Amniotic stem cell (primary cell): ENCODE measurements around the gene MAEA.
"Not testable (repeated sequence)": the region's sequence is repeated elsewhere in the genome, so short reads cannot be mapped to it uniquely, and the experiment has no call there.

Source experiments
- DNase-seq: peaks from one replicate; lab custom pipeline; 2025; lab: John Stamatoyannopoulos, UW

The MAEA gene

DNA sequence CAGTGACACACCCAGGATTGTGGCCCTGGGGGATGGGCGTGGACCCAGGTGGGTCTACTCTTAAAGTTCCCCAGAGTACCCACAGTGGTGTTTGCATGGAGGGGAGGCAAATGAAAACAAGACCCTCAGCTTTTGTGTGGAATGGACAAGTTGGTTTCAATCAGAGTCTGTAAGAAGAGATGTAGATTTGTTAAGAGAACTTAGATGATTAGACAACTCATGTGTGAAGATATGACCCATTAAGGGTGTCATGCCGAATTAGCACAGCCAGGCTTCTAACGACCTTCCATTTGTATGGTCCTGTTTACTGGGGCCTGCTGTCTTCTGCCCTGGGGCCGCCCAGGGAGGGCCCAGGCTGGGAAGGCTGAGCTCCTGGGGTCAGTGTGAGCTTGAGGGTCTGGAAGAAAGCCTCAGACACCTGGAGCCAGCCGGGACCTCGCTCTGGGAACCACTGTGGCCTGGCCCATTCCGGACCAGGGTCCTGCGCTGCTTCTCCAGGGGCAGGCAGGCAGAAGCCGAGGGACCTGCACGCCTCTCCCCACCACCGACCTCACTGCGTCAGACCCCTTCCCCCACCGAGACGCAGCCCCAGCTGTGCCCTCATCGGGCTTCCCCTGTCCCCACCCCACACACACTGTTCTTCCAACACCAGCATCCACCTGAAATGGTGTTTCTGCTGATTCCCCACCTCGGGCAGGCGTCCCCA is 77.7 kb downstream of the MAEA start:
- no peak for DNase-seq

DNA sequence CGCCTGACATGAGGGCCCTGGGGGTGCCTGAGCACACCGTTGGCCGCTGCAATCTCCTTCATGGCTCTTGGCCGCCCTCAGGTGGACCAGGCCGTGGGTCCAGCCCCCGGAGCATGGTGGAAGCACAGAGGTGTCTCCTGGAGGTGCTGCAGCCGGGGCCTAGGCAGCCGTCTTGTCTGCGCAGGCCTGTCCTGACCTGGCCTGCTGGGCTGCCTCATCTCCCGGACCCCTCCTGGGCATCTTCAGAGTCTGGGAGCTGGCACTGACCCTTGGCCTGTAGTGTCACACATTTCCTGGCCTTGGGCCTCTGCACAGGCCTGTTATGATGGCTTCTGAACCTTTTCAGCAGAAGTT is 78.2 kb downstream of the MAEA start:
- no peak for DNase-seq

DNA sequence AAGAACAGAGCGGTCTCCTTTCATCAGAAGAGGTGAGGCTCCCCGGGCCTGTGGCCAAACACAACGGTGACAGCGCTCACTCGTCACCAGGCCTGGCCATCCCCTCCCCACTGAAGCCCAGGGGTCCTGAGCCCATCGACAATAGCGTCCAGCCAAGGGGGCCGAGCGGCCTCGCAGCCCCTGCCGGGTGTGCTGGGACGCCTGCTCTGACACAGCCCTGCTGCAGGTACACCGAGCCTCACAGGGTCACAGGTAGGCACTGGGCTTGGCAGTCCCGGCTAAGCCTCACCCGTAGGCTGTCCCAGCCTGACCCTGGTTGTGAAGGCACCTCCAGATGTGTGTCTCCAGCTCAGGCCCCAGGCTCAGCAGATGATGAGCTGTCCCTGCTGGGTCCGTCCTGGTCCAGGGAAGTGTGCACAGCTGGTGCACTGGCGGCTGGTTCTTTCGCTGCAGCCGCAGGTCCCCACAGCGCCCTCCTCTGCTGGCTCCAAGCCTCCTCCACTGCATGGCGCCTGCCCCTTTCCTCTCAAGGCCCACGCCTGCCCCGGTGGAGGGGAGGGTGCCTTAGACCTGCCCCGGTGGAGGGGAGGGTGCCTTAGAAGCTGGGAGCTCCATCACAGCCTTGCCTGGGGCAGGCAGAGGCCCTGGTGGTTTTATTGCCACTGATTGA is 78.9 kb downstream of the MAEA start:
- DNase-seq: no peak

DNA sequence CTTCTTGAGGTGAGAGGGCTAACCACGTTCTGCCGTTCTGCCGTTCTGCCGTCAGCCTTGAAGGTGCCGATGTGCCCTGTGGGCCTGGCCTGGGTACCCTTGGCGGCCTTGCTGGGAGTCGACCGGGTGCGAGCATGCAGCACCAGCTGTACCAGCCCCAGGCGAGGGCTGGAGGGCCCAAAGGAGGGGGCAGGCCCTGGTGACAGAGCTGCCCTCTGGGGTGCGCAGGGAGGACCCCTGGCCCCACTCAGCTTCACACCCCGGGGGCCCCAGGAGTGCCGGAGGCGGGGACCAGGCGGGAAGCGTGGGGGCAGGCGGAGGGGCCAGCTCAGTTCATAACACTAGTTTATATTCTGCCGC is 79.4 kb downstream of the MAEA start:
- DNase-seq: no peak

DNA sequence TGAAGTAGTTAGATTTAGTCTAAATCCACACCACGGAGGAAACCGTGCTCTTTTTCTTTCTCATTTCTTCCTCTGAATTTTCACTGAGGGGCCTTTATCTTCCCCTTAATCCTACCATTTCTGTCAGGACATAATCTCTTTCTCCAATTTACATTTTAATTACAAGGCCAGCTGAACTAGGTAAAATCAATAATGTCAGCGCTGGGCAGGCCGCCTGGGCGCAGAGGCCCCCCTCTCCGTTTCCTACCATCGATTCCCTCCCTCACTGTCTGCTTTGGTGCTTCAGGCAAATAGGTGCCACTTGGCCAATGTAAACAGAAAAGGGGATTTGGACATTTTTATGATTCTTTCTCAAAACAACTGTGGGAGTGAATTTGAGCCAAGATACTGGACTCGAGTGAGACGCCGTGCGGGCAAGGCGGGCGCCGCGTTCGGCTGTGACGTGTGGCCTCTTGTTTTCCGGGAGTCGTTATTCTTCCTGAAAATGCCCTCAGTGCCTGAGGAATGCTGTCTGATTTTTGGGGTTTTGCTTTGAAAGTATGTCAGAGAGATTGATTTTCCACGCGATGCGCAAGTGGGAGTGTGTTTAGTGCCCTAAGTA is 79.9 kb downstream of the MAEA start:
- no peak for DNase-seq

DNA sequence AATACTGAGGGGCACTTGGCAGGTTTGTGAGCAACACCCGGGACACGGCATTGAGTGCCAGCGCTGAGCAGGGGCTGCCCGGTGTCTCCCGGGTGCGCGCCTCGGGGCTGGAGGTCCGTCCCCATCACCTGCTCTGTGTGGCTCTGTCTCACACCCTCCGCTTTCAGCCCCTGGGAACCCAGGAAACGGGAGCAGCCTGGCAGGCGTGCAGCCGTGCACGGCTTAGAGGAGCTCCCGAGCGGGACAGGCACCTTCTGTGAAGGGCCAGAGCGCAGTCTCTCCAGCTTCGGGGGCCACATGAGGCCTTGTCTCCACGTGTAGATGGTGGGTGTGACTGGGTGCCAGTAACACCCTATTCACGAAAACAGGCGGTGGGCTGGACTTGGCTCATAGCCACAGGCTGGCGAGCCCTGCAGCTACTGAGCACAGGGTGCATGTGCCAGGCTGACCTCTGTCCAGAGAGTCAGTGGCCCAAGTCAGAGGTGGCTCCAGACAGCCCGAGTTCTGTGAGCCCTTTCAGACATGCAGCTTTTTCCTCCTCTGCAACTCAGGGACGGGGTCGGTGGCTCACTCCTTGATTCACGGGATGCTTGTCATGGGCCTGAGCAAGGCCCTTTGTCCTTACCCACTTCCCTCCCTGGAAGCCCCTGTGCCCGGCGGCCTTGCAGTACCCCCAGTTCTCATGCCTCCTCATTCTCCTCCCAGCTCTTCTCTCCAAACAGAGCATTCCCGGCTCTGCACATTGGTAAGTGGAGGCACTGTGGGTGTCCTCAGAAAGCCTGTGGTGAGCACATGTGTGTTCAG is 80.8 kb downstream of the MAEA start:
- DNase-seq: no peak

DNA sequence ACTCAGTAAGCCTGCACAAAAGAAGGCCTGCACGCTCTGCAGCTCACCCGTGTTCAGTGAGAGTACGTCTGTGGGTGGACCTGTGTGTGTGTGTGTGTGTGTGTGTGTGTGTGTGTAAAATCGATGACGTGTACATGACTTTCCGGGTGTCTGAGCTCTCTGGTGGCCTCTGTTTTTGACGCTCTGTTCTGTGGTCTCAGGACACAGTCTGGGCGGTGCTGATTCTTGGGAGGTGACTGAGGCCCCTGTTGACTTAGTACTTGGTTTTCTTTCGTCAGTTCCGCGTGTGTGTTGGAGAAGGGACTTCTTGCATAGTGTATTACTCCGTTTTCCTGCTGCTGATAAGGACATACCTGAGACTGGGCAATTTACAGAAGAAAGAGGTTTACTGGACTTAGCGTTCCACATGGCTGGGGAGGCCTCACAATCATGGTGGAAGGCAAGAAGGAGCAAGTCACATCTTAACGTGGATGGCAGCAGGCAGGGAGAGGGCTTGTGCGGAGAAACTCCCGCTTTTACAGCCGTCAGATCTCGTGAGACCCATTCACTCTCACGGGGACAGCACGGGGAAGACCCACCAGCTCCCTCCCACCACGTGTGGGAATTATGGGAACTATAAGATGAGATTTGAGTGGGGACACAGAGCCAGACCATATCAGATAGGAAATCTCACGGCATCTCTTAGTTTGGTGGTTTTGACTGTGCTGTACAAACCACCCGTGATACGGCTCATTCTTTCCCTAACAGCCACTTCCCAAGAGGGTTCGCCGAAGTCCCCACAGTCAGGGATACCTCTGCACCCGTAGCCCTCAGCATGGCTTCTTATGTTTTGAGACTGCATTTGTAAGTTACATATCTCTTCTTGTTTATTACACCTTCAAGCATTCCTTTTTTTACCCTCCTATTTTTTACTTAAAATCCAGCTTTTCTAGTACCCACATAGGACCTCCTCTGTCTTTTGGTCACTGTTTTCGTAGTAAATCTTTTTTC is 81.8 kb downstream of the MAEA start:
- DNase-seq: no peak

DNA sequence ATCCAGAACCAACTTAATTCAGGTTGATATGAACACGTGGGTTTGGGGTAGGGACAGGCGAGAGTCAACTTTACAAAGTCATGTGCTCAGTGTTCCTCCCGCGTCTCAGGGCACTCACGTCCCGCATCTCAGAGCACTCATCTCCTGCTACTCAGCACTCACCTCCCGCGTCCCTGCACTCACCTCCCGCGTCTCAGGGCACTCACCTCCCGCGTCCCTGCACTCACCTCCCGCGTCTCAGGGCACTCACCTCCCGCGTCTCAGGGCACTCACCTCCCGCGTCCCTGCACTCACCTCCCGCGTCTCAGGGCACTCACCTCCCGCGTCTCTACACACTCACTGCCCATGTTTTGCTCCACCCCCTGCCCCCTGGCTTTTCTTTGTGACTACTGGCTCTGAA is 82.9 kb downstream of the MAEA start:
- not testable (repeated sequence) for DNase-seq

DNA sequence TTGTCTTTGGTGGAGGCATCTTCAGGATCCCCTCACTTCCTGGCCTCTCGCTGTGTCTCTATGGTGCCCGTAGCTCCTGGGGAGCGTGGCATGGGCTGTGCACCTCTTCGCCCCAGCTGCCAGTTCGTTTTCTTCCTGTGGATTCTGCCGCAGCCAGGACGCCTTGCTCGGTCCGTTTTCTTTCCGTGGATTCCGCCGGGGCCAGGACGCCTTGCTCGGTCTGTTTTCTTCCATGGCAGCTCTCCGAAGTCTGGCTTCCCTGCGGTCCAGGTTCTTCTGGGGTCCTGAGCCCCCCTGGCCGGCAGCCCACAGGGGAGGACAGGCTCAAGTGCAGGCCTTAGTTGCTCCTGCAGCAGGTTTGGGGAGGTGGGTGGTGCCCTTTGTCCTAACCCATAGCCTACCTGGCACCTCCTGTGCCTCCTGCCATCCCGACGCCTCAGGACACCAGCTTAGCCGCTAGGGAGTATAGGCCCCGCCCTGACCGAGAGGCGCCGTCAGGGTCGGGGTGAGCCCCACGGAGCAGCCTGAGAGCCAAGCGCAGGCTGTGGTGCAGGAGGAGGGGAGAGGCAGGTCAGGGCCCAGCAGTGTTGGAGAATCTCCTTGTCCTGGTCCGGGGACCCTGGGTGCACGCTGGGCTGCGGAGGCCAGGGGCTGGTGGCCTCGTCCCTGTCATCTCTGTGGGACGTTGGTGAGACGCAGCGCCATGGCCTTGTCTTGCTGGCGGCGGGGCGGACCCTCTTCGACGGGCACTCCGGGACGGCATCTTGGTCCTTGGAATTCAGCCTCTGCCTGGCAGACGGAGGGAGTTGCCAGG is 84.4 kb downstream of the MAEA start:
- DNase-seq: no peak

DNA sequence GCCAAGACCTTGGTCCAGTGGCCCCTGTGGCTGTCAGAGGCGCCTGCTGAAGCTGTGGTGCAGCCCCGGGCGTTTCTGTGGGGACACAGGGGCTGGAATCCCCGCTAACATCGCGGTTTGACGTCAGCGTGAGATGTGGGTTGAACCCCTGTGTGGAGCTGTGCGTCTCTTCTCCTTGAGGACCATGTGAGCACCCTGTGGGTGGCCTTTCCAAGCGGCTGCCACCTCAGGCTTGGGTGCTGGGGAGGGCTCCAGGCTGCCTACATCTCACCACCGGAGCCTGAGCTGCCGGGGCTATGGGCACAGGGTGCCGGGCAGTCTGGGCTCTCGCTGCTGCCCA is 85.0 kb downstream of the MAEA start:
- DNase-seq: no peak

DNA sequence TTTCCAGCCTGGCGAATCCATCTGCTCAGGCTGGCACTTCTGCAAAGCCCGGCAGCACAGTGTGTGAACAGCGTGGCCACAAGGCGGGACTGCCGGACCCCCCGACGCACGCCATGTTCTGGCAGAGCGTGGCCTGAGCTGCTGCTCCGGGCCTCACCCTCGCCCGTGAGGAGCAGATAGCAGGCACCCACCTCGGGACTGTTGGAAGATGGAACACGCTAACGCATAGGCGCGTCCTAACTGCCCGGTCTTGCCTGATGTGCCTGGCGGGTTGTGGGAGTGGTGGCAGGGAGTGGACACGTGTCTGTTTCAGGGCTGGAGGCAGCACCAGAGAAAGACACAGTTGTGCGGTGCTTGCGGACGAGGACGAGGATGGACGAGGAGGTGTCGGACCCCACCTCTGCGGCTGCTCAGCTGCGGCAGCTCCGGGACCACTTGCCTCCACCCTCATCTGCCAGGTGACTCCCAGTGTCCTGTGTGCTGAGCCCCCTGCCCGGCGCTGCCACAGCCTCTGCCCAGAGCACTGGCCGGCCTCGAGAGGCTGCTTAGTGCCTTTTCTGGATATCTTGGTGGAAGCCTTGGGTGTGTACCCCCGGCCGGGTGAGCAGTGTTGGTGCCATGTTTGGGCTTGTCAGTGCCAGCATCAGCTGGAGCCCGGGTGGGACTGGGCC is 85.5 kb downstream of the MAEA start:
- DNase-seq: no peak

DNA sequence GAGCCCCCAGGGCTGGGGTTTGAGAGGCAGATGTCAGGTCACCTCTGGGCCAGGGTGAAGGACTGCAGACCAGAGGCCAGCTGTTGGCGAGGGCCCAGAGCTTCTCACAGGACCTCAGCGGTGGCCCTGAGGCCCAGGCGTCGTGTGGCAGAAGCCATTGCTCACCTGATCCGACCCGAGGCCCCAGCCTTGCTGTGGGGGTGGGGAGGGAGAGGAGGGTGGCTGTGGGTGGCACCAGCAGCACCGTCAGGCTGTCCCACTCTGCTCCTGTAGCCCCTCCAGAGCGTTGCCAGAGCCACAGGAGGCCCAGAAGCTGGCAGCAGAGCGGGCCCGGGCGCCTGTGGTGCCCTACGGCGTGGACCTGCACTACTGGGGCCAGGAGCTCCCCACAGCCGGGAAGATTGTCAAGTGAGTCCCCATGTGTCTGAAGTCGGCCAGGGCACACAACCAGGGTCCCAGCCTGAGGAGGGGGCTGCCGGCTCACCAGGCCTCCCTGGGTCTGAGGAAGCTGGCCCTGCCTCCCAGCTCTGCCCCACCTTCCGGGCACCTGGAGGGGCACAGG is 86.2 kb downstream of the MAEA start:
- no peak for DNase-seq

DNA sequence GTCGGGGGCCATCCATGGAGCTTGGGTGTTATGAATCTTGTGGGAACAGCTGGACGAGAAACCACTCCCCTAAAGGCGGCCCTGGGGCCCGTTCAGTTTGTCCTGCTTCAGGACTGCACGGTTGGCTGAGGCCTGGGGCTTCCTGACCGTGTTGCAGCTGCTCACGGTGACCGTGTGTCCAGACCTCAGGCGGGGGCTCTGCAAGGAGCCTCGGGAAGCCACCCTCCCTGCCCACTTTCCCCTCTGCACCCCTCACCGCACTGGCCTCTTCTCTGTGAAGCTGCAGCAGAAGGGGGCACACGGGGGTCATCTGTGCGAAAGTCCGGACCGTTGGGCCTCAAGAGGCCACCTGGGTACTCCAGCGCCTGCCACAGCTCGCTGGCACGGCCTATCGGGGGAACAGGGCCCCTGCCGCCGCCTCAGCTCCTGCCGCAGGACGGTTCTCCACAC is 86.7 kb downstream of the MAEA start:
- no peak for DNase-seq

DNA sequence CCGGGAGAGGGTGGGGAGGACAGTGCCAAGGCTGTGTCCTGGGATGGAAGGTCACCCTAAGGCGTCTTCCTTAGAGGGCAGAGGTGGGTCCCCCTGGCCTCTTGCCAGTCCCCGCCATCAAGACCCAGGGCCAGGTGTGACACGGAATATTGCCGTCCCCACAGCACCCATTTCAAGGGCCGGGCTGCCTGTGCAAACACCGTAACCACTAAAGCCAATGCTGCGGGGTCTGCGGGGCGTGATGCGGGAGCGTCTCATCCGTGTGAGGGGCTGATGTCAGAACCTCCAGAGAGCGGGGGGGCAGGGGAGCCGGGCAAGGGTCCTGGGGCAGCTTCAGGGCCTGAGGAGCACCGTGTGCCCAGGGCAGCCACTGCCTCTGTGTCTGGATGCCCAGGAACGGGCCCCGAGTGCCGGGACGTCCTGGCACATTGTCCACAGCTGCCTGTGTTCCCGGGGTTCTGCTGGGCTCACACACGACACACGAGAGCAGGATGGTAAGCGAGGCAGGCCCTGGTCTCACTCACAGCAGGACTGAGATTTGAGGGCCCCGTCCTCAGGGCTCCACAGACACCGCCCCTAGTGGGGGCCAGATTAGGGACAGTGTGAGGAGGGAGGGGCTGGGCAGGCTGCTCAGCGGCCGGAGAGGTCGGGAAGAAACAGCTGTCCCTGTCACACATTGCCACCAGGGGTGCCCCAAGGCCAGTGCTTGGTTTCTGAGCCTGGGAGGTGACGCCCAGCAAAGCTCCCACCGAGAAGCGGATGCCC is 87.3 kb downstream of the MAEA start:
- DNase-seq: no peak

DNA sequence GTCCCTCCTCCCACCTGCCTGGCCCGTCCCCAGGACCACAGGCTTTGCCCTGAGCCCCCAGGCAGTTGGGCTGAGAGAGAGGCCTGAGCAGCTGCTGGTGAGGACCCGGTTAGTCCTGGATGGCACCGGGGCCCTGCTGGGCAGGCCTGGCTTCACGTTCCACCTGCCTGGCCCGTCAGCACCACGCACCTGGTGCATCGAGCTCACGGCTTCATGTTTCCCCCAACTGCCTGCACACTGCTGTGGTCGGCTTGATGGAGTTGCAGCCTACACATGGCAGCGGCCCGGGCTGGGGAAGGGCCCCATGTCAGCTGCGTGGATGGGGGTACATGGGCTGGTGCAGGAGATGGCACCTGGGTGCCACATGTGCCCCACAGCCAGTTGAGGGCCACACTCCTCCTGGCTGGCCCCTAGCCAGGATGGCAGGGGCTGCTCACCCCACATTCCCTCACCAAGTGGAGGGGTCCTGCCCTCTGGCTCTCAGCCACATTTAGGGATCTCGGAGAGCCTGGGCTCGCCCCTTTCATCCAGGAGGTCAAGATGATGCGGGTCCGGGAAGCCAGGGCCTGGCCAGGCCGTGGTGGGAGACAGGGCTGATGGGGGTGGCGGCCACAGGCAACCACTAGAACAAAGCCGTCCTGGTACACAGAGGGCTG is 88.0 kb downstream of the MAEA start:
- no peak for DNase-seq

DNA sequence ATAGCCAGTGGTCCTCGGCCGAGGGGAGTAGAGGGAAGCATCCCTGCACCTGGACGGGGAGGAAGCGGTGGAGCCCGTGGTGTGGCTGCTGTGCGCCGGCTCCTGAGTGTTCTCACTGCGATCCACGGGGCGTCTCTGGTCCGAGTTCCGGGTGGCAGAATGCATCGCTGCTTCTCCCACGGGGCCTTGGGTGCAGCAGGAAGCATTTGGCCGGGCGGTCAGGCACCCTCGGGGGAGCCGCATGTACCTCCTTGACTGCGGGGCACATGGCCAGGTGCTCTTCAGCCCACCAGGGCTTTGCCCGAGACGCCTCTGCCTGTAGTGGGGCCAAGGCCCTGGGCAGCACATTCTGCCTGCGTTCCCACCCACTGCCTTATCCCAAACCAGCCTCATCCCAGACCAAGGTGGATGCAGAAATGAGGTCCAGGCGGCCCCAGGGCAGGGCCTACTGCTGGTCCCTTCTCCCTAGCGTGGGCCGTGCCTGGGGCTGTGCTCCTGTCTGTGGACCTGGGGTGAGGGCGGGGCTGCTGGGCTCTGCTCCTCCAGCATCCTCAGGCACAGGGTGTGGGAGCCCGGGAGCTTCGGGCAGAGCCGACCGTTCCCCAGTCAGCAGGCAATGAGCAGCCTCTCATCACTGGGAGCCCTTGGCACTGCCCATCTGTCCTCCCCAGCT is 89.0 kb downstream of the MAEA start:
- DNase-seq: no peak

DNA sequence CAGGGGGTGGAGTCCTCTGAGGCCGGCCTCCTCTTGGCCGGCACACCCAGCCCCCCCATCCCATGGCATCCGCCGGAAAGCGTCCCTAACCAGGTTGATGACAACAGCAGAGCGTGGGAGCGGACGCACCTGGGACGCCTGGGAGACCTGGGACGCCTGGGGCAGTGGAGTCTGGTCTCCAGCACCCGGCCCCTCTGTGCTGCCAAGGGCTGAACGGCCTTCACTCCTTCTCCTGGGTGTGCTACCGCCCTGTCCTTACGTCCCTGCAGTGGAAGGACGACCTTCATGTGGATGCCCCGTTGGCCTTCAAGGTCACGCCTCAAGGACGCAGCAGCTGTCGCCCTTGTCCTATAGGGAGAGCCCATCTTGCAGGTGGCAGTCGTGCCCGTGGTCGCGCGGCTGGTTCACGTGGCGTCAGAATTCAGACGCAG is 89.7 kb downstream of the MAEA start:
- DNase-seq: no peak

DNA sequence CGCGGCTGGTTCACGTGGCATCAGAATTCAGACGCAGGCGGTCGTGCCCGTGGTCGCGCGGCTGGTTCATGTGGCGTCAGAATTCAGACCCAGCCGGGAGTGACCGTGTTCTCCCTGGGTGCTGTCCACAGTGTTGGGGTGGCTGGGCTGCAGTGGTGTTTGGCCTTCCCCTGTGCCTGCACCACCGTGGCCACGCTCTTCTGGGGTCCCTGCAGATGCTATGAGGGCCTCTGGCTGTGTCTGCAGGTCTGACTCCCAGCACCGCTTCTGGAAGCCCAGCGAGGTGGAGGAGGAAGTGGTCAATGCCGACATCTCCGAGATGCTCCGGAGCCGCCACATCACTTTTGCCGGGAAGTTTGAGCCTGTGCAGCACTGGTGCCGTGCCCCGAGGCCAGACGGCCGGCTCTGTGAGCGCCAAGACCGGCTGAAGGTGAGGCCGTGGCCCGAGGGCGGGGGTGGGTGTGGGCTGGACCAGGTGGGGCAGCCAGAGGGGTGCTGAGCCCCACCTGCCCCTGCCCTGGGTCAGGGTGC is 90.2 kb downstream of the MAEA start:
- no peak for DNase-seq
